HT1080 (cell line): ENCODE data around the gene TCIRG1. TPM values are rescaled to one million over a fixed set of nuclear protein-coding genes. Genes with fewer than 3 reads are reported as not detected.

Source experiments
- DNase-seq: peaks from one replicate; pipeline ENCODE4 v3.0.0-alpha.2; 2015; ENCODE audit warnings: low read depth
- total RNA-seq: library from RNA; depleted of rRNA; stranded (reverse); fragments of >200 nt; shearing (Covaris generic); gene quantifications from 2 replicates; pipeline ENCODE4 v1.2.3, GENCODE V29; 2014

TCIRG1 gene
- total RNA-seq, 1 experiment from 2014 or later = 75.1 TPM

GRCh38 chr11:68004551-68005335, 34.1 kb upstream of the TCIRG1 start:
- DNase-seq = no peak

- DNase-seq = no peak
Measured at GRCh38 chr11:68006606-68007166, 32.1 kb upstream of the TCIRG1 start.

- no peak for DNase-seq
Measured at GRCh38 chr11:68007498-68008380, 31.1 kb upstream of the TCIRG1 start.

GRCh38 chr11:68008381-68009337, 30.2 kb upstream of the TCIRG1 start:
- no peak for DNase-seq

GRCh38 chr11:68009391-68010089, 29.3 kb upstream of the TCIRG1 start:
- DNase-seq = peak; percentile 80

- DNase-seq = peak; percentile 94
Measured at GRCh38 chr11:68010090-68011041, 28.5 kb upstream of the TCIRG1 start, which contains the start of gene ALDH3B1. ALDH3B1 (plus strand) TSS chr11:68010327; CDS start chr11:68015298, 4,971 bp downstream.

GRCh38 chr11:68011051-68011943, 27.5 kb upstream of the TCIRG1 start:
- DNase-seq = no peak

- no peak for DNase-seq
Measured at GRCh38 chr11:68012044-68012842, 26.6 kb upstream of the TCIRG1 start.

GRCh38 chr11:68012843-68013610, 25.8 kb upstream of the TCIRG1 start:
- DNase-seq = peak; percentile 96

- DNase-seq = no peak
Measured at GRCh38 chr11:68013611-68014156, 25.1 kb upstream of the TCIRG1 start.

- peak; percentile 97 for DNase-seq
Measured at GRCh38 chr11:68014157-68014946, 24.5 kb upstream of the TCIRG1 start.

- no peak for DNase-seq
Measured at GRCh38 chr11:68014947-68015447, 23.8 kb upstream of the TCIRG1 start.

GRCh38 chr11:68015467-68015866, 23.4 kb upstream of the TCIRG1 start:
- DNase-seq = no peak

- DNase-seq = no peak
Measured at GRCh38 chr11:68016161-68016903, 22.5 kb upstream of the TCIRG1 start.
